Ureter (tissue), 1 donor: ENCODE data around the gene HTR1A. TPM values are rescaled to one million over a fixed set of nuclear protein-coding genes. Genes with fewer than 3 reads are reported as not detected.

Experiments used
- total RNA-seq: library from RNA; stranded (reverse); gene quantifications from one replicate; pipeline ENCODE4 v1.2.4, GENCODE V29; 2023
- donor health status: DM: yes; HTN: yes; CAD: no.

Gene HTR1A
- total RNA-seq, 1 donor from 2014 or later: 1.8 TPM

Other genes starting within 250 kb of the HTR1A start
- 22.9 TPM for gene RNF180, start 203.4 kb upstream of the HTR1A start, total RNA-seq